Parathyroid adenoma (tissue), 2 donors: ENCODE results near the gene RNF141.

Experiments used
- H2AFZ ChIP-seq: fragments of 300-600 bp; sonication (generic); one replicate; pipeline ENCODE4 v1.7.0; 2017; ENCODE audit warnings: antibody characterized with exemption, mild to moderate bottlenecking
- H3K27ac ChIP-seq: fragments of 300-600 bp; sonication (generic); one replicate; pipeline ENCODE4 v1.7.0; 2017
- H3K27me3 ChIP-seq: fragments of 300-600 bp; sonication (generic); one replicate; pipeline ENCODE4 v1.7.0; 2017; ENCODE audit warnings: low read length; ENCODE audit not compliant: control insufficient read depth, insufficient read depth
- H3K36me3 ChIP-seq: fragments of 300-600 bp; sonication (generic); one replicate; pipeline ENCODE4 v1.7.0; 2017; ENCODE audit warnings: low read length; ENCODE audit not compliant: control insufficient read depth, insufficient read depth
- H3K4me1 ChIP-seq: fragments of 300-600 bp; sonication (generic); one replicate; pipeline ENCODE4 v1.7.0; 2017; ENCODE audit warnings: control low read depth
- H3K4me2 ChIP-seq: fragments of 300-600 bp; sonication (generic); one replicate; pipeline ENCODE4 v1.7.0; 2017; ENCODE audit warnings: low read length
- H3K4me3 ChIP-seq: fragments of 300-600 bp; sonication (generic); one replicate; pipeline ENCODE4 v1.7.0; 2017; ENCODE audit warnings: low read depth, low read length
- H3K79me2 ChIP-seq: fragments of 300-600 bp; sonication (generic); one replicate; pipeline ENCODE4 v1.7.0; 2017; ENCODE audit warnings: control low read depth
- H3K9ac ChIP-seq: fragments of 300-600 bp; sonication (generic); one replicate; pipeline ENCODE4 v1.7.0; 2017; ENCODE audit warnings: mild to moderate bottlenecking
- H3K9me3 ChIP-seq: fragments of 300-600 bp; sonication (generic); one replicate; pipeline ENCODE4 v1.7.0; 2017; ENCODE audit warnings: low read length; ENCODE audit not compliant: control insufficient read depth
- CTCF ChIP-seq: fragments of 300-600 bp; sonication (generic); IDR thresholded peaks from one replicate; pipeline ENCODE4 v1.7.0; 2017; ENCODE audit warnings: antibody characterized with exemption, mild to moderate bottlenecking
- donor health status: primary hyperparathyroidism.

RNF141 gene

GRCh38 chr11:10500757-10501684, 40.0 kb downstream of the RNF141 start:
- Histone ChIP-seq H3K9ac (no peak overlapping the region), H3K79me2 (peaks cover 2% of the 10 kb centered on the region), H3K36me3 (no peaks in the 10 kb centered on the region), H3K9me3 (no peaks in the 10 kb centered on the region), H2AFZ (no peak overlapping the region), H3K27ac (no peak overlapping the region), H3K27me3 (no peaks in the 10 kb centered on the region), H3K4me1 (no peaks in the 10 kb centered on the region), H3K4me3 (no peak overlapping the region), H3K4me2 (no peak overlapping the region)
- TF ChIP-seq CTCF, result no peak

- Histone ChIP-seq H3K9me3 (no peaks in the 10 kb centered on the region), H3K4me3 (no peak overlapping the region), H3K9ac (no peak overlapping the region), H3K79me2 (peaks cover 2% of the 10 kb centered on the region), H3K27ac (no peak overlapping the region), H3K4me1 (no peaks in the 10 kb centered on the region), H3K4me2 (no peak overlapping the region), H3K36me3 (no peaks in the 10 kb centered on the region), H3K27me3 (no peaks in the 10 kb centered on the region), H2AFZ (no peak overlapping the region)
- no peak for TF ChIP-seq CTCF
Measured at GRCh38 chr11:10499874-10500601, 40.9 kb downstream of the RNF141 start.

- Histone ChIP-seq H3K9ac (no peak overlapping the region), H3K4me3 (no peak overlapping the region), H3K36me3 (no peaks in the 10 kb centered on the region), H3K4me1 (no peaks in the 10 kb centered on the region), H3K79me2 (peaks cover 2% of the 10 kb centered on the region), H3K27me3 (no peaks in the 10 kb centered on the region), H3K9me3 (no peaks in the 10 kb centered on the region), H3K4me2 (no peak overlapping the region), H2AFZ (no peak overlapping the region), H3K27ac (no peak overlapping the region)
- TF ChIP-seq CTCF, result no peak
Measured at GRCh38 chr11:10499452-10499851, 41.5 kb downstream of the RNF141 start.

DNA sequence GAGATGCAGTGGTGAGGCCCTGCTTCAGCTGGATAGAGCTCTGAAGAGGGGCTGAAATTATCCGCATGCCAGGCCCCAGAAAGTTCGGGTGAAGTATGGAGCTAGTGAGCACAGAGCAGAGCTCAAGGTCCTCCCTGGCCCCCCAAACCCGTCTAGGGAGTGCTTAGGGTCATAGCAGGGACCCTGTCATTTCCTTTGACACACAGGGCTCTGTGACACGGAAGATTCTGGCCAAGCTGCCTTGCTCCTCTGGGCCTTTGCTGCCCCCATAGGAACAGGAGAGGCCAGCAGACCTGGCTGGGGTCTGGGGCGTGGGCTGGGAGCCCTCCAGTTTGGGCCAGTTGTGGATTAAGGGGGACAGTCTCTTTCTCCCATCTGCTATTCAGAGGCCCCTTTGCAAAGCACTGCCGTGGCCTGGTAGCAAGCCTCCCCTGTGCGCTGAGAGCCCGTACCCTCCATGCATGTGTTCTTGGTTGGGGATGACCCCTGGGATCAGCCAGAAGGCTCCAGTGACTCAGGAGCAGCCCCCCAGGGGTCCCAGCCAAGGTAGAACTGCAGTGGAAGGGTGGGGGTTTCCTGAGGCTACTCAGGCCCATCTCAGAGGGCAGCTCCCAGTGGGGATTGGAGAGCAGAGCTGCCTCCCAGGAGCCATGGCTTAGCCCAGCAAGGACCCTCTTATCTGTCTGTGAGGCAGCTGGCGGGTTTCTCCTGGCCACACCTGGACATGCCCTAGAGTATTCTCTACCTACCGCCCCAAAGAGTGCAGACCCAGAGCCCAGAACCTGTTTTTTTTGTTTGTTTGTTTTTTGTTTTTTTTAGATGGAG, 42.3 kb downstream of the RNF141 start:
- H3K4me3 ChIP-seq, result no peak overlapping the region
- no peak for TF ChIP-seq CTCF

More for the DNA sequence above, 42.3 kb downstream of the RNF141 start:
- H3K4me1 ChIP-seq, result no peaks in the 10 kb centered on the region
- H2AFZ ChIP-seq, result no peak overlapping the region
- no peaks in the 10 kb centered on the region for H3K27me3 ChIP-seq
- H3K9ac ChIP-seq, result no peak overlapping the region
- no peaks in the 10 kb centered on the region for H3K9me3 ChIP-seq
- H3K36me3 ChIP-seq, result no peaks in the 10 kb centered on the region
- peaks cover 2% of the 10 kb centered on the region for H3K79me2 ChIP-seq
- no peak overlapping the region for H3K4me2 ChIP-seq
- H3K27ac ChIP-seq, result no peak overlapping the region
